Measurements from ENCODE around the gene PDE3A. TPM values are rescaled to one million over a fixed set of nuclear protein-coding genes. Genes with fewer than 3 reads are reported as not detected.

The PDE3A gene
- total and polyA plus RNA-seq, 2 experiments from 2014 or later: 1.8 to 2.7 TPM

- TF ChIP-seq CTCF (IDR thresholded peaks at IDR 0.05; ENCODE audit: low read depth, low read length): no peak
- DNase-seq (ENCODE audit: low read depth in 1 of 2, low spot score in 1 of 2): no peak
- Histone ChIP-seq H3K27ac (no peak overlapping the region), H3K27me3 (no peaks in the 10 kb centered on the region), H3K9me3 (ENCODE audit: low read depth) (no peaks in the 10 kb centered on the region), H3K4me1 (ENCODE audit: low read depth) (no peaks in the 10 kb centered on the region), H3K4me3 (no peak overlapping the region), H3K36me3 (no peaks in the 10 kb centered on the region)
Measured at GRCh38 chr12:20572451-20572850, 204.1 kb downstream of the PDE3A start.

- no peak for TF ChIP-seq CTCF (IDR thresholded peaks at IDR 0.05; ENCODE audit: low read depth, low read length)
Measured at GRCh38 chr12:20576528-20576927, 208.2 kb downstream of the PDE3A start.

GRCh38 chr12:20577054-20577453 lies 208.7 kb downstream of the PDE3A start:
- Histone ChIP-seq H3K27me3 (no peaks in the 10 kb centered on the region), H3K4me1 (ENCODE audit: low read depth) (no peaks in the 10 kb centered on the region), H3K4me3 (no peak overlapping the region), H3K27ac (no peak overlapping the region), H3K36me3 (no peaks in the 10 kb centered on the region), H3K9me3 (ENCODE audit: low read depth) (no peaks in the 10 kb centered on the region)
- DNase-seq (ENCODE audit: low read depth in 1 of 2, low spot score in 1 of 2): no peak
- no peak for TF ChIP-seq CTCF (IDR thresholded peaks at IDR 0.05; ENCODE audit: low read depth, low read length)

More at GRCh38 chr12:20576528-20576927, 208.2 kb downstream of the PDE3A start:
- Histone ChIP-seq H3K27ac (no peak overlapping the region), H3K27me3 (no peaks in the 10 kb centered on the region), H3K36me3 (no peaks in the 10 kb centered on the region), H3K4me1 (ENCODE audit: low read depth) (no peaks in the 10 kb centered on the region), H3K4me3 (no peak overlapping the region), H3K9me3 (ENCODE audit: low read depth) (no peaks in the 10 kb centered on the region)
- DNase-seq (ENCODE audit: low read depth in 1 of 2, low spot score in 1 of 2): no peak

GRCh38 chr12:20578142-20578541 lies 209.8 kb downstream of the PDE3A start:
- Histone ChIP-seq H3K4me1 (ENCODE audit: low read depth) (no peaks in the 10 kb centered on the region), H3K4me3 (no peak overlapping the region), H3K27ac (no peak overlapping the region), H3K9me3 (ENCODE audit: low read depth) (no peaks in the 10 kb centered on the region), H3K36me3 (no peaks in the 10 kb centered on the region), H3K27me3 (no peaks in the 10 kb centered on the region)
- DNase-seq (ENCODE audit: low read depth in 1 of 2, low spot score in 1 of 2): no peak
- no peak for TF ChIP-seq CTCF (IDR thresholded peaks at IDR 0.05; ENCODE audit: low read depth, low read length)

GRCh38 chr12:20585055-20585625 lies 216.8 kb downstream of the PDE3A start:
- TF ChIP-seq CTCF (IDR thresholded peaks at IDR 0.05; ENCODE audit: low read depth, low read length): no peak

More at GRCh38 chr12:20585055-20585625, 216.8 kb downstream of the PDE3A start:
- DNase-seq (ENCODE audit: low read depth in 1 of 2, low spot score in 1 of 2): no peak
- Histone ChIP-seq H3K4me1 (ENCODE audit: low read depth) (peaks cover 7% of the 10 kb centered on the region), H3K27ac (no peak overlapping the region), H3K9me3 (ENCODE audit: low read depth) (no peaks in the 10 kb centered on the region), H3K27me3 (no peaks in the 10 kb centered on the region), H3K36me3 (no peaks in the 10 kb centered on the region), H3K4me3 (no peak overlapping the region)

Data from cardiac muscle cell (in vitro differentiated cells and primary cell).